Measurements from ENCODE around the gene UTS2R. TPM values are rescaled to one million over a fixed set of nuclear protein-coding genes. Genes with fewer than 3 reads are reported as not detected.

UTS2R gene
- total RNA-seq, 6 donors from 2014 or later = 0.39 TPM; not detected in 5

DNA sequence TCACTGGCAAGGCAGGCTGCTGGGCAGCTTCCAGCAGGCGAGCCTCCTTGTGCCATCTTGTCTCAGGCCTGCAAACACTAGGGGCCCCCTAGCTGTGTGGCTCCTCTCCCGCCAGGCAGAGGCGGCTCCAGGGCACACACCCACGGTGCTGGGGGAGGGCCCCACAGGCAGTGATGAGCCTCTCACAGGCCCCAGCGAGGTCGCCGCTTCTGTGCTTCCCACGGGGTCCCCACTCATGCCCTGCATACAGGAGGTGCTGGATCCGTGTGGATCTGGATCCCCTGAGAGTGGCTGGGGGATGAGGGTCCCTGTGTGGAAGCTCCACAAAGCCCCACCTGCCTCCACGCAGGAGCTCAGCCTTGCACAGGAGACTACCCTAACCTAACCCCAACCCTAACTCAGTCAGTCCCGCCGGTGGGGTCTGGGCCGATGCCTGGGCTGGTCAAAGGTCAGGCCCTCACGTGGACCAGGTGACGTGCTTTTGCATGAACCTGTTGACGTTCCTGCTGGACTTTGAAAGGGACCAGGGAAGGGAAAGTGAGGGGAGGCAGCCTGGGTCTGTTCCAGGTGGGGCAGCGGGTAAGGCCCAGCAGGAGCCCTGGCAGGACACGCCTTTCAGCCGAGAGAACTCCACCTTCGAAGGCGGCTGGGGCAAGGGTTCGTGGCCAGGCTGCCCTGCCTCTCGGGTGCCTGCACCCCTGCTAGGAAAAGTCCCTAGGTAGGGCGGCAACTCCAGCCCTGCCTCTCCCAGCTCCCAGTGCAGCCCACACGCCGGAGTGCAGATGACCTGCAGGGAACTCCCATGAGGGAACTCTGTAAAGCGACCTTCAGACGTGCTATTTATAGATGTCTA lies 43.2 kb upstream of the UTS2R start:
- Histone ChIP-seq H3K27ac (no peak overlapping the region), H3K27me3 (no peaks in the 10 kb centered on the region), H3K36me3 (no peaks in the 10 kb centered on the region), H3K4me1 (peaks cover 15 to 24% (median 20%) of the 10 kb centered on the region in 4 donors), H3K9me3 (no peaks in the 10 kb centered on the region), H3K4me3 (no peak overlapping the region)
- TF ChIP-seq EP300 (IDR thresholded peaks at IDR 0.05) (no peak), POLR2A (IDR thresholded peaks at IDR 0.05) (no peak), POLR2AphosphoS5 (IDR thresholded peaks at IDR 0.05) (no peak), CTCF (IDR thresholded peaks at IDR 0.05) (no peak)
- peak in 1 of 2 donors; percentile 74 for DNase-seq
- ATAC-seq (ENCODE audit: low FRiP score in 2 of 2) = no peak
- WGBS, 2 donors = 80 to 86% methylated on average over 17 to 28 of the region's 28 CpGs

DNA sequence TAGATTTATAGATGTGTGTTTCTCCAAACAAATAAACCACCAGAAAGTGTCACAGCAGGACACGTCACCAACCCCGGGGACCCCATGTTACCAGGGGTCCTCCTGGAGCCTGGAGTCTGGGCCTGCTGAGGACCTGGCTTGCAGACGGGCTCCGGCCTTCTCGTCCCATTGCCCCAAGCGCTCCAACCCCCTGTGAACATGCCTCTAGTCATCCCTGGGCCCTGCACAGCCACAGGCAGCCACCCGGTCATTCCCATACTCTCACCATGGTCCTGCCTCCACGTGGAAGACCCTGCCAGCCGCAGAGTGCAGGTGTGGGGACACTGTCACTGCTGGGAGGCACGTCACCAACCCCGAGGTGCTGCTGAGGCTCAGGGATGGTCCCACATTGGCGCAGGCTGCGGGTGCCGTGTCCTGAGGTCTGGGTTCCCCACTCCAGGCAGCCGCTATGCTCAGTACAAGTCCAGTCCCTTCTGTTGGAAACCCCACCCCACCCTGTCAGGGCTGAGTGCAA lies 42.5 kb upstream of the UTS2R start:
- ATAC-seq (ENCODE audit: low FRiP score in 2 of 2) = no peak
- TF ChIP-seq EP300 (IDR thresholded peaks at IDR 0.05) = no peak
- TF ChIP-seq CTCF (IDR thresholded peaks at IDR 0.05) = no peak
- no peak for TF ChIP-seq POLR2A (IDR thresholded peaks at IDR 0.05)
- no peak for TF ChIP-seq POLR2AphosphoS5 (IDR thresholded peaks at IDR 0.05)
- Histone ChIP-seq H3K27me3 (no peaks in the 10 kb centered on the region), H3K4me1 (peaks cover 19 to 31% (median 26%) of the 10 kb centered on the region in 4 donors), H3K4me3 (no peak overlapping the region), H3K27ac (no peak overlapping the region), H3K9me3 (no peaks in the 10 kb centered on the region), H3K36me3 (no peaks in the 10 kb centered on the region)
- peak in 1 of 2 donors; percentile 70 for DNase-seq
- 91% methylated on average over 7 to 15 of the region's 15 CpGs for WGBS, 2 donors

- ATAC-seq (ENCODE audit: low FRiP score in 2 of 2) = no peak
- no peak overlapping the region for H3K27ac ChIP-seq
- no peaks in the 10 kb centered on the region for H3K36me3 ChIP-seq
- 90 to 92% methylated on average over 6 to 9 of the region's 19 CpGs for WGBS, 2 donors
- H3K4me3 ChIP-seq = no peak overlapping the region
- peaks cover 27 to 39% (median 34%) of the 10 kb centered on the region in 4 donors for H3K4me1 ChIP-seq
- H3K27me3 ChIP-seq = no peaks in the 10 kb centered on the region
- TF ChIP-seq POLR2AphosphoS5 (IDR thresholded peaks at IDR 0.05) (no peak), EP300 (IDR thresholded peaks at IDR 0.05) (no peak), POLR2A (IDR thresholded peaks at IDR 0.05) (no peak), CTCF (IDR thresholded peaks at IDR 0.05) (no peak)
- no peaks in the 10 kb centered on the region for H3K9me3 ChIP-seq
- DNase-seq = peak in 1 of 2 donors; percentile 66
Observed at GRCh38 chr17:82329683-82330321, 41.8 kb upstream of the UTS2R start.

DNA sequence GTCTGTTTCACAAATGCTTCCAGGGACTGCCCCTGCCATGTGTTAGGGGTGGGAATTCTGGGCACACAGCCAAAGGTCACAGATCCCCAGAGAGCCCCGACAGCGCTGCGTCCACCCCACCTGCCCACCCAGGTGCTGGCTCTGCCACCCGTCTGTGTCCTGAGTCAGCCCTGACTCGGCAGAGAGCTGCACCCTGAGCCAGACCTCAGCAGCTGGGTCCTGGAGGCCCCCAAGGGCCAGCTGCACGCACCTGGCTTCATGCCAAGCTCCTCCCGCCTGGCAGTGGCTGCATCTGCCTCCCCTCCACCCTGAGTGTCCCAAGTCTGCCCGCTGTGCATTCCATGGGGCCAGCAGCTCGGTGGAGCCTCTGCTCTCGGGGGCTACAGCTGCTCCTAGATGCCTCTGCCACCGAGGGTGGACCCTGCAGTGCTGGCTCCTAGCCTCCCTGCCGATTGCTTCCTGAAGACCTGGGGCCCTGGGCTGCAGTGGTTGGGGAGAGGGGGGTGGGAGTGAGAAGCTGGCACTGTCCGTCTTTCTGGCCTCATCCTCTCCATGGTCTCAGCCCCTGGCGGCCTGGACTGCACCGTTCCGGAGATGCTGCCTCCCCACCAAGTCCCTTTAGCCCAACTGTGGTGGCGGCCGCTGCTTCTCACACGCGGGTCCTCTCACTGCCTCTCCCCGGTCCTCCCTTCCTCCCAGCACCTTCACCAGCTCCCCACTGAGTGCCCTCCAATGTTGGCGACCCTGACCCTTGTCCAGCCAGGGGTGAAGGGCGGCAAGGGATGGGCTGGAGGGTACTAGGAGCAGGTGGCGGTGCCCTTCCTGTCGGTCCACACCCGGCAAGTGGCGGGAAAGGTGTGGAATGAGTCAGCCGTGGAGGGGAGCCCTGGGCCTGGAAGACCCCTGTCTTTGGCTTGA lies 41.0 kb upstream of the UTS2R start:
- DNase-seq = peak in 1 of 2 donors; percentile 78
- no peak for TF ChIP-seq POLR2AphosphoS5 (IDR thresholded peaks at IDR 0.05)
- no peak for TF ChIP-seq EP300 (IDR thresholded peaks at IDR 0.05)
- no peak for TF ChIP-seq CTCF (IDR thresholded peaks at IDR 0.05)
- no peak for TF ChIP-seq POLR2A (IDR thresholded peaks at IDR 0.05)
- WGBS, 2 donors = 55 to 69% methylated on average over 20 to 22 of the region's 28 CpGs

More for the DNA sequence above, 41.0 kb upstream of the UTS2R start:
- Histone ChIP-seq H3K27ac (no peak overlapping the region), H3K36me3 (no peaks in the 10 kb centered on the region), H3K9me3 (no peaks in the 10 kb centered on the region), H3K27me3 (no peaks in the 10 kb centered on the region), H3K4me3 (no peak overlapping the region), H3K4me1 (peaks cover 33 to 46% (median 40%) of the 10 kb centered on the region in 4 donors)
- no peak for ATAC-seq (ENCODE audit: low FRiP score in 2 of 2)

Measured in upper lobe of left lung (tissue), 6 donors.